PC-3 (cell line): Measurements from ENCODE around the gene KCNJ6.

Experiments used
- CTCF ChIP-seq: fragments of 300-600 bp; sonication (generic); conservative IDR thresholded peaks from 2 replicates; pipeline ENCODE4 v1.5.1; 2017; ENCODE audit warnings: antibody characterized with exemption, low read depth, mild to moderate bottlenecking, low read length
- EZH2phosphoT487 ChIP-seq: fragments of 300-600 bp; sonication (generic); IDR thresholded peaks from 2 replicates; pipeline ENCODE4 v1.6.1; 2018; ENCODE audit warnings: mild to moderate bottlenecking, antibody characterized with exemption, low read length, borderline replicate concordance

- TF ChIP-seq CTCF (no peak), EZH2phosphoT487 (no peak)
Measured at GRCh38 chr21:37907076-37907475, 9.2 kb downstream of the KCNJ6 start.
